A549 treated with Mapracorat at 1 μM for 4 hours (cell line): ENCODE measurements around the gene ZBTB14. TPM values are rescaled to one million over a fixed set of nuclear protein-coding genes. Genes with fewer than 3 reads are reported as not detected.

Experiments
- total RNA-seq: library from RNA; stranded (reverse); fragments of 200-300 nt; extraction: Qiagen RNA extraction; gene quantifications from 5 replicates; pipeline ENCODE4 v1.2.3, GENCODE V29; 2022

The ZBTB14 gene
- total RNA-seq: 6.3 to 7.3 TPM (median 6.6 TPM) in 5 replicates

GRCh38 chr18:5295231-5295920 lies at the start of gene ZBTB14:
ZBTB14 (minus strand) TSS chr18:5295726; CDS start chr18:5293246, 2,480 bp downstream.

Other genes with a start within 250 kb of the ZBTB14 start
- gene AKAIN1, start 98.5 kb downstream of the ZBTB14 start, total RNA-seq: not detected in 5 replicates
- gene EPB41L3, start 248.3 kb upstream of the ZBTB14 start, total RNA-seq: 0.10 to 0.81 TPM (median 0.21 TPM) in 5 replicates